HepG2 (cell line): ENCODE measurements around the gene LONP1. TPM values are rescaled to one million over a fixed set of nuclear protein-coding genes. Genes with fewer than 3 reads are reported as not detected.

Source experiments
- ATF4 ChIP-seq, 2 experiments: fragments of 450-650 bp in 1 of 2; sonication (generic) in 1 of 2; formaldehyde crosslinking; IDR thresholded peaks; 2 replicates each; pipeline versions ENCODE4 v1.5.0 to v1.8.0; 2020 to 2022; ENCODE audit warnings: mild to moderate bottlenecking in 1 of 2, missing genetic modification reagents in 1 of 2
- ATRX ChIP-seq: sonication (generic); formaldehyde crosslinking; IDR thresholded peaks from 2 replicates; pipeline ENCODE4 v1.4.0; 2020; ENCODE audit warnings: missing genetic modification reagents, borderline replicate concordance
- CBX2 ChIP-seq, 2 experiments: fragments of 200-600 bp in 1 of 2; sonication (generic); formaldehyde crosslinking in 1 of 2; IDR thresholded peaks; 2 replicates each; pipeline versions ENCODE4 v1.7.0 to v1.8.1; 2018 to 2022; ENCODE audit warnings: low read depth in 2 of 2, low read length in 1 of 2, mild to moderate bottlenecking in 1 of 2, missing genetic modification reagents in 1 of 2
- EZH2 ChIP-seq: conservative IDR thresholded peaks from 2 replicates; pipeline ENCODE4 v1.6.1; 2012; ENCODE audit warnings: mild to moderate bottlenecking, low read depth, low read length, moderate library complexity
- HIC2 ChIP-seq: sonication (generic); formaldehyde crosslinking; IDR thresholded peaks from 2 replicates; pipeline ENCODE4 v1.9.0; 2022; ENCODE audit warnings: low read depth, missing genetic modification reagents
- JUND ChIP-seq: sonication (generic); formaldehyde crosslinking; IDR thresholded peaks from 2 replicates; pipeline ENCODE4 v1.8.0; 2022; ENCODE audit warnings: mild to moderate bottlenecking, missing genetic modification reagents
- KLF9 ChIP-seq: IDR thresholded peaks from 2 replicates; pipeline ENCODE4 v1.6.1; 2016; ENCODE audit warnings: low read depth
- MED1 ChIP-seq: sonication (generic); formaldehyde crosslinking; IDR thresholded peaks from 2 replicates; pipeline ENCODE4 v1.4.0; 2020; ENCODE audit warnings: missing genetic modification reagents
- NFKBIZ ChIP-seq: IDR thresholded peaks from 2 replicates; pipeline ENCODE4 v1.6.1; 2018; ENCODE audit warnings: missing genetic modification reagents, missing compliant biosample characterization
- NR1H2 ChIP-seq: sonication (generic); formaldehyde crosslinking; IDR thresholded peaks from 2 replicates; pipeline ENCODE4 v1.8.1; 2022; ENCODE audit warnings: low read depth, missing genetic modification reagents, borderline replicate concordance
- RARA ChIP-seq: IDR thresholded peaks from 2 replicates; pipeline ENCODE4 v1.6.1; 2016; ENCODE audit warnings: missing genetic modification reagents, missing compliant biosample characterization
- SAP130 ChIP-seq: IDR thresholded peaks from 2 replicates; pipeline ENCODE4 v1.6.1; 2016; ENCODE audit warnings: low read depth
- SMARCC2 ChIP-seq: fragments of 450-650 bp; IDR thresholded peaks from 2 replicates; pipeline ENCODE4 v1.6.1; 2017; ENCODE audit warnings: antibody characterized with exemption, mild to moderate bottlenecking
- SP5 ChIP-seq: IDR thresholded peaks from 2 replicates; pipeline ENCODE4 v1.6.1; 2016; ENCODE audit warnings: low read depth, borderline replicate concordance
- XRCC5 ChIP-seq: fragments of 200-400 bp; formaldehyde crosslinking; optimal IDR thresholded peaks from 2 replicates; pipeline ENCODE3; 2017; ENCODE audit warnings: mild to moderate bottlenecking, low read length
- ZBTB8A ChIP-seq: sonication (generic); formaldehyde crosslinking; IDR thresholded peaks from 2 replicates; pipeline ENCODE4 v1.4.0; 2020; ENCODE audit warnings: mild to moderate bottlenecking, low read depth, missing genetic modification reagents, borderline replicate concordance
- ZNF362 ChIP-seq: sonication (generic); formaldehyde crosslinking; IDR thresholded peaks from 2 replicates; pipeline ENCODE4 v1.4.0; 2020; ENCODE audit warnings: missing genetic modification reagents, mild to moderate bottlenecking, borderline replicate concordance
- ZNF382 ChIP-seq: sonication (generic); formaldehyde crosslinking; IDR thresholded peaks from 2 replicates; pipeline ENCODE4 v1.5.0; 2020; ENCODE audit warnings: missing genetic modification reagents, mild to moderate bottlenecking, borderline replicate concordance
- ZNF496 ChIP-seq: sonication (generic); formaldehyde crosslinking; IDR thresholded peaks from 2 replicates; pipeline ENCODE4 v1.8.1; 2023; ENCODE audit warnings: mild to moderate bottlenecking, moderate library complexity, missing genetic modification reagents; ENCODE audit not compliant: insufficient replicate concordance
- ZNF576 ChIP-seq: sonication (generic); formaldehyde crosslinking; IDR thresholded peaks from 2 replicates; pipeline ENCODE4 v1.4.0; 2020; ENCODE audit warnings: mild to moderate bottlenecking, missing genetic modification reagents
- ZNF598 ChIP-seq: sonication (generic); formaldehyde crosslinking; IDR thresholded peaks from 2 replicates; pipeline ENCODE4 v1.5.1; 2020; ENCODE audit warnings: mild to moderate bottlenecking, missing genetic modification reagents, borderline replicate concordance
- ZNF674 ChIP-seq: sonication (generic); formaldehyde crosslinking; IDR thresholded peaks from 2 replicates; pipeline ENCODE4 v1.5.0; 2020; ENCODE audit warnings: low read depth, mild to moderate bottlenecking, missing genetic modification reagents
- ZNF781 ChIP-seq: sonication (generic); formaldehyde crosslinking; IDR thresholded peaks from 2 replicates; pipeline ENCODE4 v1.5.1; 2020; ENCODE audit warnings: borderline replicate concordance, mild to moderate bottlenecking, missing genetic modification reagents; ENCODE audit errors: not compliant biosample characterization
- ZNF784 ChIP-seq: sonication (generic); formaldehyde crosslinking; IDR thresholded peaks from 2 replicates; pipeline ENCODE4 v1.5.1; 2020; ENCODE audit warnings: missing genetic modification reagents, mild to moderate bottlenecking, borderline replicate concordance
- ZSCAN21 ChIP-seq: sonication (generic); formaldehyde crosslinking; IDR thresholded peaks from 2 replicates; pipeline ENCODE4 v1.8.0; 2022; ENCODE audit warnings: mild to moderate bottlenecking, missing genetic modification reagents, moderate library complexity, borderline replicate concordance
- polyA plus RNA-seq, 8 experiments: library from polyadenylated mRNA; depleted of rRNA in 3 of 8; stranded (reverse) in 7 of 8; unstranded in 1 of 8; fragments of >200 nt; fragmentation: Illumina TruSeq in 4 of 8; extraction: Trizol in 4 of 8; gene quantifications; 2 replicates each; pipeline versions ENCODE4 v1.2.1 to v1.2.3, GENCODE V29; 2011 to 2016; ENCODE audit warnings: low read depth in 4 of 8, missing spikeins in 1 of 8, mixed read lengths in 1 of 8; ENCODE audit not compliant: insufficient read depth in 1 of 8
- total RNA-seq, 5 experiments: library from RNA; depleted of rRNA; stranded (reverse); fragments of >200 nt; fragmentation: Illumina TruSeq; extraction: Trizol; gene quantifications; 2 replicates each; pipeline ENCODE4 v1.2.3, GENCODE V29; 2016; ENCODE audit warnings: low read depth in 1 of 5

LONP1 gene
- total and polyA plus RNA-seq, 2 of the 13 experiments (the other 11 are each of a cell fraction or from before 2014, with no cell fraction given): 59.5 to 76.8 TPM

GRCh38 chr19:5665781-5666513 lies 54.0 kb downstream of the LONP1 start (continued):
- TF ChIP-seq ZBTB8A (CRISPR knock-in tag): no peak
- TF ChIP-seq HIC2 (CRISPR knock-in tag): no peak
- no peak for TF ChIP-seq ZSCAN21 (CRISPR knock-in tag)
- TF ChIP-seq MED1: 0 out of 2 replicates have a peak, but pooled peaks have one; percentile 31
- TF ChIP-seq XRCC5: no peak
- TF ChIP-seq ZNF784: no peak
- no peak for TF ChIP-seq SMARCC2
- TF ChIP-seq ZNF382 (CRISPR knock-in tag): no peak
- no peak for TF ChIP-seq NR1H2 (CRISPR knock-in tag)
- no peak for TF ChIP-seq ZNF598
- TF ChIP-seq ZNF781: no peak
- TF ChIP-seq ZNF576 (CRISPR knock-in tag): no peak
- no peak for TF ChIP-seq SP5 (CRISPR knock-in tag)
- TF ChIP-seq RARA (CRISPR knock-in tag): peak; percentile 35; the same call in 1 of the 2 replicates
- no peak for TF ChIP-seq EZH2
- TF ChIP-seq CBX2 (IDR thresholded peaks at IDR 0.05; ENCODE audit: low read depth, low read length): no peak
- no peak for TF ChIP-seq CBX2 (CRISPR knock-in tag; IDR thresholded peaks at IDR 0.05; ENCODE audit: low read depth)
- TF ChIP-seq JUND: no peak
- no peak for TF ChIP-seq KLF9
- TF ChIP-seq ZNF674 (CRISPR knock-in tag): no peak
- no peak for TF ChIP-seq ATRX
- TF ChIP-seq ZNF362 (CRISPR knock-in tag): no peak
- TF ChIP-seq ATF4 (CRISPR knock-in tag; IDR thresholded peaks at IDR 0.05): no peak
- peak; percentile 70 for TF ChIP-seq SAP130 (CRISPR knock-in tag)
- no peak for TF ChIP-seq ZNF496 (CRISPR knock-in tag)
- no peak for TF ChIP-seq NFKBIZ (CRISPR knock-in tag)
